ENCODE measurements around the gene ZNF76. TPM values are rescaled to one million over a fixed set of nuclear protein-coding genes. Genes with fewer than 3 reads are reported as not detected.
"Not testable (repeated sequence)": the region's sequence is repeated elsewhere in the genome, so short reads cannot be mapped to it uniquely, and the experiment has no call there.

ZNF76 gene
- total RNA-seq, 1 experiment from 2014 or later = 14.0 TPM

- DNase-seq (ENCODE audit: low read depth) = no peak
Measured at GRCh38 chr6:35298625-35299140, 39.1 kb downstream of the ZNF76 start.

- DNase-seq (ENCODE audit: low read depth) = no peak
Measured at GRCh38 chr6:35299674-35300073, 40.1 kb downstream of the ZNF76 start.

GRCh38 chr6:35300848-35301247 lies 41.3 kb downstream of the ZNF76 start:
- DNase-seq (ENCODE audit: low read depth) = no peak

GRCh38 chr6:35302604-35303241 lies 43.2 kb downstream of the ZNF76 start:
- DNase-seq (ENCODE audit: low read depth) = peak; percentile 59

GRCh38 chr6:35304299-35304698 lies 44.8 kb downstream of the ZNF76 start:
- no peak for DNase-seq (ENCODE audit: low read depth)

GRCh38 chr6:35305117-35305516 lies 45.6 kb downstream of the ZNF76 start:
- DNase-seq (ENCODE audit: low read depth) = peak; percentile 36

- DNase-seq (ENCODE audit: low read depth) = not testable (repeated sequence)
Measured at GRCh38 chr6:35307138-35307537, 47.6 kb downstream of the ZNF76 start.

- DNase-seq (ENCODE audit: low read depth) = not testable (repeated sequence)
Measured at GRCh38 chr6:35308543-35308942, 49.0 kb downstream of the ZNF76 start.

GRCh38 chr6:35309611-35310264 lies 50.2 kb downstream of the ZNF76 start:
- DNase-seq (ENCODE audit: low read depth) = no peak

- no peak for DNase-seq (ENCODE audit: low read depth)
Measured at GRCh38 chr6:35310265-35310831, 50.8 kb downstream of the ZNF76 start.

GRCh38 chr6:35311390-35312075 lies 52.0 kb downstream of the ZNF76 start:
- DNase-seq (ENCODE audit: low read depth) = no peak

- DNase-seq (ENCODE audit: low read depth) = no peak
Measured at GRCh38 chr6:35312076-35312800, 52.7 kb downstream of the ZNF76 start.

- DNase-seq (ENCODE audit: low read depth) = no peak
Measured at GRCh38 chr6:35312807-35313206, 53.3 kb downstream of the ZNF76 start.

GRCh38 chr6:35317483-35318195 lies 58.1 kb downstream of the ZNF76 start:
- no peak for DNase-seq (ENCODE audit: low read depth)

- peak; percentile 82 for DNase-seq (ENCODE audit: low read depth)
Measured at GRCh38 chr6:35318196-35319171, 58.9 kb downstream of the ZNF76 start.

- DNase-seq (ENCODE audit: low read depth) = no peak
Measured at GRCh38 chr6:35319346-35320030, 60.0 kb downstream of the ZNF76 start.

GRCh38 chr6:35320031-35320410 lies 60.5 kb downstream of the ZNF76 start:
- DNase-seq (ENCODE audit: low read depth) = no peak

- no peak for DNase-seq (ENCODE audit: low read depth)
Measured at GRCh38 chr6:35321091-35321490, 61.6 kb downstream of the ZNF76 start.
